ENCODE data around the gene GALNT7.

Gene GALNT7

DNA sequence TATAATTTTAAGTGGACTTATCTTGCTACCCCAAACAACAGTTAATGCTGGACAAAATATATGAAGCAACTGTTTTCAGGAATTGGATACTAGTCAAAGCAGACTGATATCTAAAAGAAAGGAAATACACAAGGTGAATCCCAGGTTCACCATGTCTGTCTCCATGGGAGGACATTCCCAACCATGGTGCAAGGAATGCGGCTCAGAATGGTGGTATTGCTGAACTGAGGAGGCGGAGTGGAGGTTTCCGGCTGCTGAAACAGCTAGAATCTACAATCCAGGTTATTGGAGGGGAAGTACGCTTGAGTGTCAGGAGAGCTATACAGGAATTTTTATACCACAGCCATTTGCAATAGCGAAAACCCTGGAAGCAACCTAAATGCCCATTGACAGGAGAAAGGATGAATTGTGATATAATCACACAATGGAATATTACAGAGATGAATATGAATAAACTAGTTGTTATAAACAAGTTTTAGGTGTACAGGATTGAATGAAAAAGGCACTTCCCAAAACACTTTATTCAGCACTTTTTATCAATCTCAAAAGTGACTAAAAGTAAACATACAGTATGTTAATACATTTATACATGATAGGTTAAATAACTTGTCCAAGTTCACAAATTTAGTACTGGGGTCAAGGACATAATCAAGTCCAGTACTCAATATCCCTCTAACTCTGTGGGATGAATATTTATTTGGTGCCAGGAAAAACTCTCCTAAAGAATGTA, 156.6 kb downstream of the GALNT7 start:
- Histone ChIP-seq H3K9me3 (ENCODE audit: control insufficient read depth, insufficient read depth, low read depth, low read length) (no peaks in the 10 kb centered on the region), H3K36me3 (ENCODE audit: control insufficient read depth in 2 of 2, insufficient read depth in 1 of 2, low read length in 2 of 2) (peaks cover 14 to 65% of the 10 kb centered on the region in 2 experiments), H3K4me1 (ENCODE audit: control insufficient read depth, insufficient read depth, low read length) (no peaks in the 10 kb centered on the region), H3K4me3 (ENCODE audit: low read depth, low read length) (no peak overlapping the region), H3K27ac (ENCODE audit: extremely low read depth, low read depth, low read length) (no peak overlapping the region)
- ChIA-PET CTCF (interaction anchor here (2.6 kb wide), 1 partner anchor 24 kb away, joined by 7 read pairs; no protein-coding TSS in a partner anchor), POLR2A (interaction anchor here (0.8 to 1.3 kb wide), 2 partner anchors 9 to 10 kb away, joined by 3 to 7 read pairs; partner anchors contain the start of gene HMGB2)
- 0 out of 2 replicates have a peak, but pooled peaks have one; percentile 13 for TF ChIP-seq IKZF3 (tag by site-specific recombination; IDR thresholded peaks at IDR 0.05)
- TF ChIP-seq ZNF19 (tag by site-specific recombination; IDR thresholded peaks at IDR 0.05; ENCODE audit: low read depth): no peak
- TF ChIP-seq EGR2 (tag by site-specific recombination; IDR thresholded peaks at IDR 0.05; ENCODE audit: low read depth): no peak
- no peak for TF ChIP-seq ZNF24 (tag by site-specific recombination; IDR thresholded peaks at IDR 0.05)
- TF ChIP-seq, protein P1, sequence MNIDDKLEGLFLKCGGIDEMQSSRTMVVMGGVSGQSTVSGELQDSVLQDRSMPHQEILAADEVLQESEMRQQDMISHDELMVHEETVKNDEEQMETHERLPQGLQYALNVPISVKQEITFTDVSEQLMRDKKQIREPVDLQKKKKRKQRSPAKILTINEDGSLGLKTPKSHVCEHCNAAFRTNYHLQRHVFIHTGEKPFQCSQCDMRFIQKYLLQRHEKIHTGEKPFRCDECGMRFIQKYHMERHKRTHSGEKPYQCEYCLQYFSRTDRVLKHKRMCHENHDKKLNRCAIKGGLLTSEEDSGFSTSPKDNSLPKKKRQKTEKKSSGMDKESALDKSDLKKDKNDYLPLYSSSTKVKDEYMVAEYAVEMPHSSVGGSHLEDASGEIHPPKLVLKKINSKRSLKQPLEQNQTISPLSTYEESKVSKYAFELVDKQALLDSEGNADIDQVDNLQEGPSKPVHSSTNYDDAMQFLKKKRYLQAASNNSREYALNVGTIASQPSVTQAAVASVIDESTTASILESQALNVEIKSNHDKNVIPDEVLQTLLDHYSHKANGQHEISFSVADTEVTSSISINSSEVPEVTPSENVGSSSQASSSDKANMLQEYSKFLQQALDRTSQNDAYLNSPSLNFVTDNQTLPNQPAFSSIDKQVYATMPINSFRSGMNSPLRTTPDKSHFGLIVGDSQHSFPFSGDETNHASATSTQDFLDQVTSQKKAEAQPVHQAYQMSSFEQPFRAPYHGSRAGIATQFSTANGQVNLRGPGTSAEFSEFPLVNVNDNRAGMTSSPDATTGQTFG (tag by site-specific recombination; IDR thresholded peaks at IDR 0.05; ENCODE audit: borderline replicate concordance): no peak

GRCh38 chr4:173328236-173328901, 159.8 kb downstream of the GALNT7 start:
- CTCF ChIA-PET: interaction anchor here (0.6 kb wide), 1 partner anchor 335 kb away, joined by 3 read pairs; no protein-coding TSS in a partner anchor
- Histone ChIP-seq H3K36me3 (ENCODE audit: control insufficient read depth in 2 of 2, insufficient read depth in 1 of 2, low read length in 2 of 2) (peaks cover 33 to 73% of the 10 kb centered on the region in 2 experiments), H3K4me3 (ENCODE audit: low read depth, low read length) (no peak overlapping the region), H3K4me1 (ENCODE audit: control insufficient read depth, insufficient read depth, low read length) (peaks cover 4% of the 10 kb centered on the region; the same call in 1 of the 2 replicates), H3K9me3 (ENCODE audit: control insufficient read depth, insufficient read depth, low read depth, low read length) (no peaks in the 10 kb centered on the region), H3K27ac (ENCODE audit: extremely low read depth, low read depth, low read length) (no peak overlapping the region)
- TF ChIP-seq ZNF654 (tag by site-specific recombination; IDR thresholded peaks at IDR 0.05; ENCODE audit: low read depth): no peak
- no peak for TF ChIP-seq PRDM1 (tag by site-specific recombination; IDR thresholded peaks at IDR 0.05)
- no peak for TF ChIP-seq ZNF664 (tag by site-specific recombination; IDR thresholded peaks at IDR 0.05)
- peak; percentile 44; the same call in 1 of the 2 replicates for TF ChIP-seq ZNF600 (tag by site-specific recombination; IDR thresholded peaks at IDR 0.05)
- TF ChIP-seq ZNF555 (tag by site-specific recombination; conservative IDR thresholded peaks at IDR 0.05): no peak
- POLR2A ChIA-PET: interaction anchor here (4.2 kb wide), 1 partner anchor 42 kb away, joined by 38 read pairs; the partner anchor contains the start of gene SAP30

DNA sequence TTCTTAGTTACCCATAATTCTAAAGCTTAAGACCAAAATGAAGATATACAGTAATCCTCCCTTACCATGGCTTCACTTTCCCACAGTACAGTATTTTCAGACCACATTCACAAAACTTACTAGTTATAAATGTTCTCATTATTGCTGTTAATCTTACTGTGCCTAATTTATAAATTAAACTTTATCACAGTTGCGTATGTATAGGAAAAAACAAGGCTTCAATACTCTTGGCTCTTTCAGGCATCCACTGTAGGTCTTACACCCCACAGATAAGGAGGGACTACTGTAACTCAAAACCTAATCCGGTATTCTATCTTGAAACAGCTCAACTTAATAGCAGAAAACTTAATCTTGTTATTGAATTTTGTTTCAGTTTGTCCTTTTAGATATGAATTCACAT, 162.0 kb downstream of the GALNT7 start:
- no peaks in the 10 kb centered on the region for H3K9me3 ChIP-seq (ENCODE audit: control insufficient read depth, insufficient read depth, low read depth, low read length)
- H3K36me3 ChIP-seq (ENCODE audit: control insufficient read depth in 2 of 2, insufficient read depth in 1 of 2, low read length in 2 of 2): peaks cover 33 to 68% of the 10 kb centered on the region in 2 experiments
- peaks cover 4% of the 10 kb centered on the region for H3K4me1 ChIP-seq (ENCODE audit: control insufficient read depth, insufficient read depth, low read length)
- H3K27ac ChIP-seq (ENCODE audit: extremely low read depth, low read depth, low read length): no peak overlapping the region
- H3K4me3 ChIP-seq (ENCODE audit: low read depth, low read length): no peak overlapping the region
- ChIA-PET CTCF (interaction anchor here (0.7 to 1.0 kb wide), 2 partner anchors 15 to 309 kb away, joined by 3 read pairs; no protein-coding TSS in a partner anchor), POLR2A (interaction anchor here (4.2 kb wide), 1 partner anchor 40 kb away, joined by 38 read pairs; the partner anchor contains the start of gene SAP30)
- TF ChIP-seq OSR2 (tag by site-specific recombination; IDR thresholded peaks at IDR 0.05) (no peak), ZNF335 (tag by site-specific recombination; conservative IDR thresholded peaks at IDR 0.05) (no peak), ZNF544 (tag by site-specific recombination; IDR thresholded peaks at IDR 0.05) (no peak), ZNF18 (tag by site-specific recombination; IDR thresholded peaks at IDR 0.05) (no peak), ZEB2 (tag by site-specific recombination; IDR thresholded peaks at IDR 0.05) (no peak), GLI2 (tag by site-specific recombination; IDR thresholded peaks at IDR 0.05; ENCODE audit: borderline replicate concordance, low read depth) (no peak), PRDM4 (tag by site-specific recombination; IDR thresholded peaks at IDR 0.05) (no peak)
- TF ChIP-seq, protein P2, sequence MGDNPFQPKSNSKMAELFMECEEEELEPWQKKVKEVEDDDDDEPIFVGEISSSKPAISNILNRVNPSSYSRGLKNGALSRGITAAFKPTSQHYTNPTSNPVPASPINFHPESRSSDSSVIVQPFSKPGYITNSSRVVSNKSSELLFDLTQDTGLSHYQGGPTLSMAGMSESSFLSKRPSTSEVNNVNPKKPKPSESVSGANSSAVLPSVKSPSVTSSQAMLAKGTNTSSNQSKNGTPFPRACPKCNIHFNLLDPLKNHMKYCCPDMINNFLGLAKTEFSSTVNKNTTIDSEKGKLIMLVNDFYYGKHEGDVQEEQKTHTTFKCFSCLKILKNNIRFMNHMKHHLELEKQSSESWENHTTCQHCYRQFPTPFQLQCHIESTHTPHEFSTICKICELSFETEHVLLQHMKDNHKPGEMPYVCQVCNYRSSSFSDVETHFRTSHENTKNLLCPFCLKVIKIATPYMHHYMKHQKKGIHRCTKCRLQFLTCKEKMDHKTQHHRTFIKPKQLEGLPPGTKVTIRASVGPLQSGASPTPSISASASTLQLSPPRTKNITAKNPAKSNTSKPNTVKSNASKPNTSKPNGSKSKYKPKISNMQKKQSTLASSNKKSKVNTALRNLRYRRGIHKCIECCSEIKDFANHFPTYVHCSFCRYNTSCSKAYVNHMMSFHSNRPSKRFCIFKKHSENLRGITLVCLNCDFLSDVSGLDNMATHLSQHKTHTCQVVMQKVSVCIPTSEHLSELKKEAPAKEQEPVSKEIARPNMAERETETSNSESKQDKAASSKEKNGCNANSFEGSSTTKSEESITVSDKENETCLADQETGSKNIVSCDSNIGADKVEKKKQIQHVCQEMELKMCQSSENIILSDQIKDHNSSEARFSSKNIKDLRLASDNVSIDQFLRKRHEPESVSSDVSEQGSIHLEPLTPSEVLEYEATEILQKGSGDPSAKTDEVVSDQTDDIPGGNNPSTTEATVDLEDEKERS (tag by site-specific recombination; IDR thresholded peaks at IDR 0.05): no peak
